Activated naive CD8-positive, alpha-beta T cell treated with anti-CD3 and anti-CD28 coated beads, Interleukin-2, amount 50 U/mL, for 24 hours (primary cell): ENCODE data around the gene HIPK2.

Experiments
- ATAC-seq: fragments of 150-1000 bp; cut with Tn5 transposase; one replicate; pipeline ENCODE4 v1.10.0; 2021
- DNase-seq: peaks from one replicate; pipeline ENCODE4 v3.0.0; 2021
- H3K27ac Mint-ChIP-seq: one replicate; pipeline ENCODE4 v1.8.0; 2021; ENCODE audit warnings: mild to moderate bottlenecking, mixed read lengths
- H3K27me3 Mint-ChIP-seq: one replicate; pipeline ENCODE4 v1.8.0; 2021; ENCODE audit warnings: mixed read lengths
- H3K36me3 Mint-ChIP-seq: one replicate; pipeline ENCODE4 v1.8.0; 2021; ENCODE audit warnings: low read depth, mixed read lengths
- H3K4me1 Mint-ChIP-seq: one replicate; pipeline ENCODE4 v1.8.0; 2021; ENCODE audit warnings: mixed read lengths
- H3K4me3 Mint-ChIP-seq: one replicate; pipeline ENCODE4 v1.8.0; 2021; ENCODE audit warnings: mild to moderate bottlenecking, moderate library complexity, mixed read lengths
- H3K9me3 Mint-ChIP-seq: one replicate; pipeline ENCODE4 v1.8.0; 2021; ENCODE audit warnings: mixed read lengths

Gene HIPK2

GRCh38 chr7:139667377-139667776 lies 110.4 kb downstream of the HIPK2 start:
- Mint-ChIP-seq H3K27me3 (no peaks in the 10 kb centered on the region), H3K27ac (no peak overlapping the region), H3K4me3 (no peak overlapping the region), H3K9me3 (no peaks in the 10 kb centered on the region), H3K4me1 (peaks cover 39% of the 10 kb centered on the region), H3K36me3 (peaks cover 3% of the 10 kb centered on the region)
- no peak for ATAC-seq
- DNase-seq: no peak

- Mint-ChIP-seq H3K4me1 (peaks cover 38% of the 10 kb centered on the region), H3K4me3 (no peak overlapping the region), H3K27ac (no peak overlapping the region)
Observed at GRCh38 chr7:139666501-139666900, 111.3 kb downstream of the HIPK2 start.

GRCh38 chr7:139664434-139664833 lies 113.4 kb downstream of the HIPK2 start:
- DNase-seq (no peak), ATAC-seq (no peak)
- H3K36me3 Mint-ChIP-seq: peaks cover 2% of the 10 kb centered on the region
- H3K4me3 Mint-ChIP-seq: no peak overlapping the region
- H3K27me3 Mint-ChIP-seq: no peaks in the 10 kb centered on the region
- peaks cover 32% of the 10 kb centered on the region for H3K4me1 Mint-ChIP-seq
- no peak overlapping the region for H3K27ac Mint-ChIP-seq
- H3K9me3 Mint-ChIP-seq: no peaks in the 10 kb centered on the region

More at GRCh38 chr7:139666501-139666900, 111.3 kb downstream of the HIPK2 start:
- ATAC-seq (no peak), DNase-seq (no peak)
- Mint-ChIP-seq H3K36me3 (peaks cover 3% of the 10 kb centered on the region), H3K27me3 (no peaks in the 10 kb centered on the region), H3K9me3 (no peaks in the 10 kb centered on the region)

GRCh38 chr7:139663608-139664177 lies 114.1 kb downstream of the HIPK2 start:
- ATAC-seq (no peak), DNase-seq (no peak)
- Mint-ChIP-seq H3K4me3 (no peak overlapping the region), H3K27ac (no peak overlapping the region), H3K4me1 (peaks cover 25% of the 10 kb centered on the region), H3K36me3 (peaks cover 2% of the 10 kb centered on the region), H3K27me3 (no peaks in the 10 kb centered on the region), H3K9me3 (no peaks in the 10 kb centered on the region)

- Mint-ChIP-seq H3K27ac (no peak overlapping the region), H3K36me3 (peaks cover 3% of the 10 kb centered on the region), H3K9me3 (no peaks in the 10 kb centered on the region), H3K4me3 (no peak overlapping the region), H3K27me3 (no peaks in the 10 kb centered on the region), H3K4me1 (peaks cover 28% of the 10 kb centered on the region)
- DNase-seq (no peak), ATAC-seq (no peak)
Observed at GRCh38 chr7:139661903-139662302, 115.9 kb downstream of the HIPK2 start.

GRCh38 chr7:139661043-139661440 lies 116.8 kb downstream of the HIPK2 start:
- Mint-ChIP-seq H3K9me3 (no peaks in the 10 kb centered on the region), H3K4me1 (peaks cover 28% of the 10 kb centered on the region), H3K36me3 (peaks cover 7% of the 10 kb centered on the region), H3K27me3 (no peaks in the 10 kb centered on the region), H3K27ac (no peak overlapping the region), H3K4me3 (no peak overlapping the region)
- DNase-seq: no peak
- ATAC-seq: no peak

GRCh38 chr7:139660317-139661042 lies 117.3 kb downstream of the HIPK2 start:
- H3K4me3 Mint-ChIP-seq: no peak overlapping the region
- no peaks in the 10 kb centered on the region for H3K27me3 Mint-ChIP-seq
- H3K4me1 Mint-ChIP-seq: peaks cover 27% of the 10 kb centered on the region
- DNase-seq (no peak), ATAC-seq (no peak)
- H3K36me3 Mint-ChIP-seq: peaks cover 7% of the 10 kb centered on the region
- no peaks in the 10 kb centered on the region for H3K9me3 Mint-ChIP-seq
- no peak overlapping the region for H3K27ac Mint-ChIP-seq

GRCh38 chr7:139659922-139660316 lies 117.9 kb downstream of the HIPK2 start:
- peaks cover 6% of the 10 kb centered on the region for H3K36me3 Mint-ChIP-seq
- no peak overlapping the region for H3K27ac Mint-ChIP-seq

GRCh38 chr7:139658908-139659675 lies 118.7 kb downstream of the HIPK2 start:
- DNase-seq (no peak), ATAC-seq (no peak)
- no peaks in the 10 kb centered on the region for H3K27me3 Mint-ChIP-seq
- no peak overlapping the region for H3K27ac Mint-ChIP-seq
- H3K4me3 Mint-ChIP-seq: no peak overlapping the region
- peaks cover 27% of the 10 kb centered on the region for H3K4me1 Mint-ChIP-seq
- H3K36me3 Mint-ChIP-seq: peaks cover 6% of the 10 kb centered on the region
- H3K9me3 Mint-ChIP-seq: no peaks in the 10 kb centered on the region

More at GRCh38 chr7:139659922-139660316, 117.9 kb downstream of the HIPK2 start:
- H3K4me3 Mint-ChIP-seq: no peak overlapping the region
- no peak for ATAC-seq
- no peaks in the 10 kb centered on the region for H3K27me3 Mint-ChIP-seq
- H3K4me1 Mint-ChIP-seq: peaks cover 27% of the 10 kb centered on the region
- no peak for DNase-seq
- no peaks in the 10 kb centered on the region for H3K9me3 Mint-ChIP-seq

- no peak overlapping the region for H3K27ac Mint-ChIP-seq
- ATAC-seq (no peak), DNase-seq (no peak)
- H3K36me3 Mint-ChIP-seq: peaks cover 6% of the 10 kb centered on the region
- H3K27me3 Mint-ChIP-seq: no peaks in the 10 kb centered on the region
- no peak overlapping the region for H3K4me3 Mint-ChIP-seq
- H3K4me1 Mint-ChIP-seq: peaks cover 27% of the 10 kb centered on the region
- no peaks in the 10 kb centered on the region for H3K9me3 Mint-ChIP-seq
Observed at GRCh38 chr7:139658296-139658695, 119.5 kb downstream of the HIPK2 start.

- H3K27me3 Mint-ChIP-seq: no peaks in the 10 kb centered on the region
- H3K4me3 Mint-ChIP-seq: no peak overlapping the region
- no peaks in the 10 kb centered on the region for H3K9me3 Mint-ChIP-seq
- H3K4me1 Mint-ChIP-seq: peaks cover 24% of the 10 kb centered on the region
- no peak overlapping the region for H3K27ac Mint-ChIP-seq
- DNase-seq (no peak), ATAC-seq (no peak)
- peaks cover 6% of the 10 kb centered on the region for H3K36me3 Mint-ChIP-seq
Observed at GRCh38 chr7:139657725-139658124, 120.1 kb downstream of the HIPK2 start.

GRCh38 chr7:139656387-139656786 lies 121.4 kb downstream of the HIPK2 start:
- no peak for ATAC-seq
- Mint-ChIP-seq H3K4me1 (peaks cover 19% of the 10 kb centered on the region), H3K27ac (no peak overlapping the region), H3K27me3 (no peaks in the 10 kb centered on the region), H3K4me3 (no peak overlapping the region), H3K36me3 (peaks cover 6% of the 10 kb centered on the region), H3K9me3 (no peaks in the 10 kb centered on the region)
- no peak for DNase-seq

GRCh38 chr7:139655305-139655704 lies 122.5 kb downstream of the HIPK2 start:
- peaks cover 12% of the 10 kb centered on the region for H3K4me1 Mint-ChIP-seq
- H3K4me3 Mint-ChIP-seq: no peak overlapping the region
- no peaks in the 10 kb centered on the region for H3K9me3 Mint-ChIP-seq
- H3K27me3 Mint-ChIP-seq: no peaks in the 10 kb centered on the region
- ATAC-seq (no peak), DNase-seq (no peak)
- H3K27ac Mint-ChIP-seq: no peak overlapping the region
- H3K36me3 Mint-ChIP-seq: peaks cover 6% of the 10 kb centered on the region

GRCh38 chr7:139654276-139655181 lies 123.3 kb downstream of the HIPK2 start:
- peaks cover 6% of the 10 kb centered on the region for H3K36me3 Mint-ChIP-seq
- DNase-seq: no peak
- no peaks in the 10 kb centered on the region for H3K9me3 Mint-ChIP-seq
- no peak overlapping the region for H3K4me3 Mint-ChIP-seq
- H3K27me3 Mint-ChIP-seq: no peaks in the 10 kb centered on the region
- no peak overlapping the region for H3K27ac Mint-ChIP-seq
- ATAC-seq: no peak
- H3K4me1 Mint-ChIP-seq: peaks cover 15% of the 10 kb centered on the region
